Suppressor macrophage treated with lipopolysaccharide for 1 hour (primary cell): ENCODE results near the gene DAND5.

ENCODE experiments used
- DNase-seq, 3 donors: peaks; one replicate each; pipeline ENCODE4 v3.0.0-alpha.2; 2020 to 2022

The DAND5 gene

DNA sequence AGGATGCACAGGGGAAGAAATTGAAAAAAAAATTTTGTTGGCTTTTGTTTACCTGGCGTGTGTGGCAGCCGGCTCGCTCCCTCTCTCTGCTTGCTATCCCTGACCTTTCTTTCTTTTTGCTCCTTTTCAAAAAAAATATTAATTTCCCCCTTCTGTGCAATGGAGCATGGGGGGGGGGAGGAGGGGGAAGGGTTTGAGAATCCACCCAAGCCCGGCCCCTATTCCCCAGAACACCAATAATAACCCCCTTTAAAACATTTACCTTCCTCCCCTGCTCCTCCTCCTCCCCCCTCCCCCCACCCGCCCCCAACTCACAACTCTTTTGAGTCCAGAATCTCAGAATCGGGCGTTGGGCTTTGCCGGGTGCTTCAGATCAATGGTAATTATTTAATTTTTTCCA, 54.3 kb downstream of the DAND5 start:
- DNase-seq = no peak
